Right lobe of liver (tissue), 4 donors: ENCODE data around the gene ARHGAP27.

Source experiments
- POLR2A ChIP-seq: fragments of 450-650 bp; IDR thresholded peaks from one replicate; pipeline ENCODE4 v1.6.1; 2017; ENCODE audit warnings: antibody characterized with exemption, mild to moderate bottlenecking
- TF ChIP-seq, protein P1 (sequence below), 4 donors: fragments of 200-600 bp in 3 of 4; fragments of 450-650 bp in 1 of 4; IDR thresholded peaks; one replicate each; pipeline versions ENCODE4 v1.5.1 to v1.8.0; 2016 to 2022; ENCODE audit warnings: antibody characterized with exemption in 4 of 4, mild to moderate bottlenecking in 2 of 4
- donor health status: DM: no; HTN: no; CAD: no.
- donor health status: DM: no; HTN: no; CAD: no.
- donor health status: DM: no; HTN: yes; CAD: no.

DNA sequence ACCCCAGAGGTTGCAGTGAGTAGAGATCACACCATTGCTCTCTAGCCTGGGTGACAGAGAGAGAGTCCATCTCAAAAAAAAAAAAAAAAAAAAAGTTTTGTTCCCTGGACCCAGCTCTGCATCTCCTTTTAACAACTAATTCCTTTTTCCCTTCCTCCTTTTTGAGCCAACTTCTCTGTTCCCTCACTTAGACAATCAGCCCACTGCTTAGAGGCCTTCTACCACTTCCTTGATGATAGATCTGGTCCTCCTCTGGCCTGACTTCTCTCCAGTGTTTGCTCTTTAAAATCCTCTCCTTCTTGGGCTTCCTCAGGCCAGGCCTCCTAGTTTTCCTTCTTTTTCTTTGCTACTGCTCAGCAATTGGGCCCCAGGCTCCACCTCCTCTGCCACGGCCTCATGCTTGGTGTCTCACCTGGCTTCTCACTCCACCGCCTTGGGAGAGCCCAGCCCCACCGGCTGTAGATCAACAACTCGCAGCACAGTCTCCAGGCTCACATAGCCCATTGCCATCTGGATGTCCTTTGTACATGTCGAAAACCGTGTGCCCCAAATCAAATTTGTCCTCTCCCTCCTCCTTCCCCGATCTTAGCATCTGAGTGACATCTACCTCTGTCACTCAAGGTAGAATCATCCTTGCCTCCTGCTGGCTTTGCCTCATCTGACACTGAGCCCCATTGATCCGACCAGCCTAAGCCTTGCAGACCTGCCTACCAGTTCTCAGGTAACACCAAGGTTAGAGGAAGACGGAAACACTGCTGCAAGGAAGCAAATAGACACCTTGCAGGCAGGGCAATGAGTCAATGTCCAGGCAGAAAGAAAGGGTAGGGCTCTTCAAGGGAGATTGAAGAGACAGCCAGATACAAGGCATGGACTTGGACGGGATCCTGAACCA, 17.4 kb downstream of the ARHGAP27 start:
- TF ChIP-seq, protein P1, sequence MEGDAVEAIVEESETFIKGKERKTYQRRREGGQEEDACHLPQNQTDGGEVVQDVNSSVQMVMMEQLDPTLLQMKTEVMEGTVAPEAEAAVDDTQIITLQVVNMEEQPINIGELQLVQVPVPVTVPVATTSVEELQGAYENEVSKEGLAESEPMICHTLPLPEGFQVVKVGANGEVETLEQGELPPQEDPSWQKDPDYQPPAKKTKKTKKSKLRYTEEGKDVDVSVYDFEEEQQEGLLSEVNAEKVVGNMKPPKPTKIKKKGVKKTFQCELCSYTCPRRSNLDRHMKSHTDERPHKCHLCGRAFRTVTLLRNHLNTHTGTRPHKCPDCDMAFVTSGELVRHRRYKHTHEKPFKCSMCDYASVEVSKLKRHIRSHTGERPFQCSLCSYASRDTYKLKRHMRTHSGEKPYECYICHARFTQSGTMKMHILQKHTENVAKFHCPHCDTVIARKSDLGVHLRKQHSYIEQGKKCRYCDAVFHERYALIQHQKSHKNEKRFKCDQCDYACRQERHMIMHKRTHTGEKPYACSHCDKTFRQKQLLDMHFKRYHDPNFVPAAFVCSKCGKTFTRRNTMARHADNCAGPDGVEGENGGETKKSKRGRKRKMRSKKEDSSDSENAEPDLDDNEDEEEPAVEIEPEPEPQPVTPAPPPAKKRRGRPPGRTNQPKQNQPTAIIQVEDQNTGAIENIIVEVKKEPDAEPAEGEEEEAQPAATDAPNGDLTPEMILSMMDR (IDR thresholded peaks at IDR 0.05) = no peak
- TF ChIP-seq POLR2A = no peak
